ENCODE results near the gene SEPTIN11.

The SEPTIN11 gene

DNA sequence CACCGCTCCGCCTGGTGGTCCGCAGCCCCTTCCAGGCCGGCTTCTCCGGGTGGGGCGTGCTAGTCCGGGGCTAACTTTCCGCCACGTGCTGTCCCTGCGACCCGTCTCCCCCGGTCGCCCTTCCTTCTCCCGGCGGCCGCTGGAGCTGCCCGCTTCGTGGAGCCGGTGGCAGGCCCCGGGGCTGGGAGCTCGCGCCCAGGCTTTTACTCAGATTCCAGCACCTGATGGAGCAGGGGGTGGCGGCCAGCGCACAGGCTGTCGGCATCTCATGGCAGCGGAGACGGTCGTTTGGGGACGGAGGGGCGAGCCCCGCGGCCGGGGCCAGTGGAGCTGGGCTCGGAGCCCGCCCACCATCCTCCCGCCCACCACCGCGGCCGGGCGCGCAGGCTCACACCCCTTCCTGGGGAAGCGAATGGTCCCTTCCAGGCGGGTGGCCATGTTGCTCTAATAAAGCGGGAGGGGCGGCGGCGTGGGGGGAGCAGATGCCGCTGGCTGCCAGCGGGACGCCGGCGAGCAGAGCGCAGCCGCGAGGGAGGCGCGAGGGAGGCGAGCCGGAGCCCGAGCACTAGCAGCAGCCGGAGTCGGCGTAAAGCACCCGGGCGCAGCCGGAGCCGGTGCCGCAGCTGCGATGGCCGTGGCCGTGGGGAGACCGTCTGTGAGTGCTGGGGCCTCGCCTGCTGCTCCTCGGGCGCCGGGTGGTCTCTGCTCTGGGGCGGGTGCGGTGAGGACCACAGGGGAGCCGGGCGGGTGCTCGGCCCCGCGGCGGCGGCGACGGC, at the start of gene SEPTIN11:
SEPTIN11 (plus strand) TSS at position 477 of the 776 bp plus-strand sequence; CDS start at position 629, 152 bp downstream.
- peak; percentile 83 for DNase-seq

DNA sequence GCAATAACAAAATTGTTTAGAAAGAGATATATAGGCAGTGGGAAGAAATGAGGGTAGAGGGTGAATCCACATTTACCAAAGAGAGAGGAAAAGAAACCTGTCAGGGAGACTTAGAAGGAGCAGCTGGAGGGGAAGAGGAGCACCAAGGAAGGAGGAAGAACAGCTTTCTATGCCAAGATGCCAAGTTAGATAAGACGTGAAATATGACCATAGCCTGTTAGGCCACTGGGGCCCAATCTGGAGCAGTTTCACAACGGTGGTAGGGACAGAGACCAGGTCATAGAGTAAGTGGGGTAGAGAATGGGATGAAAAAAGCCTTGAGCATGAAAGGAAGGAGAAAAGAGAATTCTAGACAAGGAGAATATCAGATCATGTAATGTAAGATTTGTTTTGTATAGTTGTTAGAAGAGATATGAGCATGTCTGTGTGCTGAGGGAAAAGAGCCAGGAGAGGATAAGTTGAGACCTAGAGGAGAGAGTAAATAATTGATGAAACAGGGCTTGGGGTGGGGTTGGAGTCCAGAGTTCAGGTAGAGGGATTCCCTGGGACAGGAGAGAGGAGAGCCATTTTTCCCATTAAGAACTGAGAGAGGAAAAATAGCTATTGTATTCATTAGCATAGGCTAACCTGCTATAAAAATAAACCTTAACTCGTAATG, 47.2 kb upstream of the SEPTIN11 start:
- DNase-seq, result no peak

DNA sequence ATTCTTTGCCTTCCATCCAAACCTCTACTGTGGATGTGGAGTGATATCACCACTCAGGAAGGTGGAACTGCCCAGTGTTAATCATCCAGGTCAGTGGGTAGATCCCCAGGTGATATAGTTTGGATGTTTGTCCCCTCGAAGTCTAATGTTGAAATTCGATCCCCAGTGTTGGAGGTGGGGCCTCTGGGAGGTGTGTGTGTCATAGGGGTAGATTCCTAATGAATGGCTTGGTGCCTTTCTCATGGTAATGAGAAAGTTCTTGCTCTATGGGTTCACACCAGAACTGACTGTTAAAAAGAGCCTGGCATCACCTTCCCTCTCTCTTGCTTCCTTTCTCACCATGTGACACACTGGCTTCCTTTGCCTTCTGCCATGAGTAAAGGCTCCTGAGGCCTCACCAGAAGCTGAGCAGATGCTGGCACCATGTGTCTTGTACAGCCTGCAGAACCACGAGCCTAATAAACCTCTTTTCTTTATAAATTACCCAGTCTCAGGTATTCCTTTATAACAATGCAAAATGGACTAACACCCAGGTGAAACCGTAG, 44.8 kb upstream of the SEPTIN11 start:
- DNase-seq, result no peak

DNA sequence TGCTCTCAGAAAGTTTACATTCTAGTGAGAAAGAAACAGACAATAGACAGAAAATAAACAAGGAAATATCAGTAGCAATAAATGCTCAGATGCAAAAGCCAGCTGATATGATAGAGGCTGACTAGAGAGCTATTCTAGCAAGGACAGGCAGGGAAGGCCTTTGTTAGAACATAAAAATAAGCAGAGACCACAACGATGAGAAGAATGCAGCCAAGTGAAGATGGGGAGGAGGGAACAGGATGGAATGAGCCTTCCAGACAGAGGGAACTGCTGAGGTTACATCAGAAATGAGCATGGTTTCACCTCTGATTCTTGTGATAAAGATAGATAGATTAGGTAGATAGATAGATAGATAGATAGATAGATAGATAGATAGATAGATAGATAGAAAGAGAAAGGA, 44.0 kb upstream of the SEPTIN11 start:
- DNase-seq, result no peak

DNA sequence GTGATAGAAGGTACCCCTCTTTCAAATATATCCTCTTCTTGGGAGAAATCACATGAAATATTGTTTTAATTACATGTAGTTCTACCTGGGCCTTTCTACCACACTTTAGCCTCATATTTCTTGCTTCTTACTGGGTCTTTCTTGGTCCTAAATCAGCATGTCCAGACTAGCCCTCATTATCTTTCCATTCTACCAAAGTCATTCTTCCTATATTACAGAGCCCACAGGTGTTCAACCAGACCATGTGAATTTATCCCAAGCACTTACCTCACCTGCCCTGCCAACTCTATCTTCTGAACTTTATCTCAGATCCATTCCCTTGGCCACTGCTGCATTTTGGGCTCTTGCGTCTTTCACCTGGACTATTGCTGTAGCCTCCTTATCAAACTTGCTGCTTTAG, 39.8 kb upstream of the SEPTIN11 start:
- no peak for DNase-seq

DNA sequence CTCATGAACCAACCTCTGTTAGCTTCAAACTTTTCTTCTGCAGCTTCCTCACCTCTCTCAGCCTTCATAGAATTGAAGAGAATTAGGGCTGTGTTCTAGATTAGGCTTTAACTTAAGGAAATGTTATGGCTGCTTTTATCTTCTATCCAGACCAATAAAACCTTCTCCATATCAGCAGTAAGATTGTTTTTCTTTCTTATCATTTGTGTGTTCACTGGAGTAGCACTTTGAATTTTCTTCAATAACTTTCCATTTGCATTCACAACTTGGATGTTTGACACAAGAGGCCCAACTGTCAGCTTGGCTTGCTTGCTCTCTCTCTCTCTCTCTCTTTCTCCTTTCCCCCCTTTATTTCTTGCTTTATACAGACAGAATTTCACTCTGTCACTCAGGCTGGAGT, 28.8 kb upstream of the SEPTIN11 start:
- DNase-seq, result no peak

DNA sequence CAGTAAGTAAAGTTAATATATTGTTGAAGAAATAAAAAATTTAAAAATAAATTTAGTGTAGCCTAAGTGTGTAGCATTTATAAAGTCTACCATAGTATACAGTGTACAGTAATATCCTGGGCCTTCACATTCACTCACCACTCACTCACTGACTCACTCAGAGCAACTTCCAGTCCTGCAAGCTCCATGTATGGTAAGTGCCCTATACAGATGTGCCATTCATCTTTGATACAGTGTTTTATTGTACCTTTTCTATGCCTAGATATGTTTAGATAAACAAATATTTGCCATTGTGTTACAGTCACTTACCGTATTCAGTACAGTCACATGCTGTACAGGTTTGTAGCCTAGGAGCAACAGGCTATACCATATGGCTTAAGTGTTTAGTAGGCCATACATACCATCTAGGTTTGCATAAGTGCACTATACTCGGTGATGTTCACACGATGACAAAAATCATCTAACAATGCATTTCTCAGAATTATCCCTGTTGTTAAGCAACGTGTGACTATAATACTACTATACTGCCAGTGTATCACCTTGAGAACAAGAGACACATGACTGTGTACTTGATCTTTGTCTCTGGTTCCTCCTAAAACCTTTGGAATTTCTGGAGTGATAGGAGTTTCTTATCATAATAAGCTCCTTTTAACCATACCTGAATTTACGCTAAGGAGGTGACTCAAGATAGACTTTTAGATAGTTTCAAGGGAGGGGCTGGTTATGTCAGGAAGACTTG, 25.8 kb upstream of the SEPTIN11 start:
- no peak for DNase-seq

DNA sequence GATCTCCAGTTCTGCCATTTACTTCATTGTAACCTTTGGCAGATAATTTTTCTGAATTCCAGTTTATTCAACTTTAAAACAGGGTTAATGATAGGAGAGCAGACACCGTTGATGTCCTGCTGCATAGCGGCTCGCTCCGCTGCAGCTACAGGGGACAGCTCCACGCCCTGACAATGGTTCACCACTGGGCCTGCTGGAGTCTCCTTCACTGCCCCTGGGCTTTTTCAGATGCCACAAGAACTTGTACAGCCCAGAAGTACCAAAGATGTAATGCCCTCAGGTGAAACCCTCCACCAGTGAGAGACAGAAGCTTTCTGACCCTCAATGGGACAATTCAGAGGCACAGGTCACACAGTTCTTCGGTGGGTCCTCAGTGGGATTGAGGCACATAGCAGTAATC, 22.7 kb upstream of the SEPTIN11 start:
- DNase-seq, result no peak

DNA sequence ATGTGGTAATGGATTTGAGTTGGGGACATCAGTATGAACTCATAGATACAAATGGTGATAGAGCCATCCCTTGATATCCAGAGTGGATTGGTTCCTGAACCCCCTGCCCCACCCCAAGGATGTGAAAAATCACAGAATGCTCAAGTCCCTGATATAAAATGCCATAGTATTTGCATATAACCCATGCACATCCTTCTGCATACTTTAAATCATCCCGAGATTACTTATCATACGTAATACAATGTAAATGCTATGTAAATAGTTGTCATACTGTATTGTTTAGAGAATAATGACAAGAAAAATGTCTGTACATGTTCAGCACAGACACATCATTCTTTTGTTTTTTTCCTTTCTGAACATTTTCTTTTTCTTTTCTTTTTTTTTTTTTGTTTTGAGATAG, 18.9 kb upstream of the SEPTIN11 start:
- DNase-seq, result no peak

DNA sequence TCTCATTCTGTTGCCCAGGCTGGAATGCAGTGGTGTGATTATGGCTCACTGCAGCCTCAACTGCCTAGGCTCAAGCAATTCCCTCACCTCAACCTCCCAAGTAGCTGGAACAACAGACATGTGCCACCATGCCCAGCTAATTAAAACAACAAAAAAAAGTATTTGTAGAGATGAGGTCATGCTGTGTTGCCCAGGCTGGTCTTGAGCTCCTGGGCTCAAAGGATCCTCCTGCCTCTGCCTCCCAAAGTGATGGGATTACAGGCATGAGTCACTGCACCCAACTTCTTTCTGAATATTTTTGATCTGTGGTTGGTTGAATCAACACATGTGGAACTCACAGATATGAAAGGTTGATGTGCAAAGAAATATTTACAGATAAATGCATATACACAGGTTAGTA, 18.5 kb upstream of the SEPTIN11 start:
- DNase-seq, result no peak

DNA sequence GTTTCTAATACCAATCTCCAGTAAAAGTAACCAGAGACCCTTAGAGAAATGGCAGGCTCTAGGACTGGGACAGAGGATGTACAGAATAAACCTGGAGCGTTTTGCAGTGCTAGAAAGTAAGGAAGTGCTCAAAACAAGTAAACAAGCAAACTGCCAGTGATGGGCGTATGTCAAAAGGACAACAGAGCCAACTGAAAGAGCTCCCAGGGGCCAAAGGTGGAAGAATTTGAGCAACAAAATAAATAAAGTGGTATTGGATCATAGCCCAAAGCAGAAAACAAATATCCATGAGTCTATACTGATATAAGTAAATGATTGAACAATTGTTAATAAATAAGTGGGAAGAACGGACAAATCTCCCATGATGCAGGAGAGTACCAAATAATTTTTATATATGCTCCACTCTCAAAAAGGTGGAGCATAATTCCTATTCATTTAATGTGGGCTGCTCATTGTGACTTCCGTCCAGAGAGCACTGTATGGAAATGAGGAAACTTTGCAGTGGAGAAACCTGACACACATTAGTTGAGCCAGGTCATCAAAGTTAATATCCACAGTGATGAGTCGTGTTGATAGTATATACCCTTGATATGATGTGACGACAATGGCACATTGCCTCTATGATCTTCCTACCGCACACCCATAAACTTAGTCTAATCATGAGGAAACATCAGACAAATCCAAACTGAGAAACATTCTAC, 17.8 kb upstream of the SEPTIN11 start:
- no peak for DNase-seq

DNA sequence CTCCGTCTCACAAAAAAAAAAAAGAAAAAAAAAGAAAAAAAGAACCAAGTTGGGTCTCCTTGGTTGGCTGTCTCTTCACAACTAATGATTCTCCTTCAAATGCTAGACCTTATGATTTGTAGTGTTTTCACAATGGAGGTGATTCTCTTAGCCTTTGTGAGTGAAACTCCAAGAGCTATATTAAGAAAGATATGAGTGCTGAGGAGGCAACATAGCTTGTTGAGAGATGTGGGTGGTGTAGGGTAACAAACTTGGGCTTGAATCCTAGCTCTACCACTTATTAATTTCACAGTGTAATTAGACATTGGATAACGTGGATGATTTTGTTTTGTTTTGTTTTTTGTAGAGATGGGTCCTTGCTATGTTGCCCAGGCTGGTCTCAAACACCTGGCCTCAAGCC, 10.4 kb upstream of the SEPTIN11 start:
- DNase-seq, result no peak

DNA sequence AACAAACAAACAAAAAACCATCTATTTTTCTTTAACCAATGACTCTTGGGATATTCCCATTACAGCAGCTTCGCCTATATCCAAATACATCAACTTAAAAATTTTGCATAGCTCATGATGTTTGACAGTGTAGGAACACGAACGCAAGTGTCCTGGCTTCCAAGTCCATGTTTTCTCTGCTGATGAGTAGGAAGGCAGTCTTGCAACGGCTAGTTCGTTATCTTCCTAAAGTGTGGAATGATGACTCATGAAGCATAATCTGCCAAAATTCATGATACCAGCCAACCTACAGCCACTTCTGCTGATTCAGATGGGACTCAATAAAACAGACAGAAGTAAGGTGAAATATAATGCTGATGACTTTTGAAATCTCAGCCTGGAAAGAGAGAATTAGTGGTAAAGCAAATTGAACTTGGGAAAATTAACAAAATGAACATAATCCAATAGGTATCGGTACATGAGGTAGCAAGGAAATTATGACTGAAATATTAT, 6.4 kb upstream of the SEPTIN11 start:
- no peak for DNase-seq

DNA sequence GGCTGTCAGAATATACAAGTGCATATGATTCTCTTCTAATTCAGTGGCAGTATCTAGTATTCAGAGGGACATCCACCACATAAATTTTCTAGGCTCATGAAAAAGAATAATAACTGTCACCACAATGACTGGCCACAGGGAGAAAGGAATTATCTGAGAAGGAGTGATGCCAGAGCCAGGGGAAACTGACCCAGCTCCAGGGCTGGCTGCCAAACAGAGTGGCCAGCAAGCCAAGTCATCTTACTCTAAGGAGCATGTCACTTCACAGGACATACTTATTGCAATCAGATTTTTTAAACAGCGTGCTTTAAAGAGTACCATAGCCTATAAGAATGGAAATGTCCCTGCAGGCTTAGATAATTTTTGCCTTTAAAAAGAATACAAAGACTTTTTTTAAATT, 5.8 kb upstream of the SEPTIN11 start:
- DNase-seq, result no peak

DNA sequence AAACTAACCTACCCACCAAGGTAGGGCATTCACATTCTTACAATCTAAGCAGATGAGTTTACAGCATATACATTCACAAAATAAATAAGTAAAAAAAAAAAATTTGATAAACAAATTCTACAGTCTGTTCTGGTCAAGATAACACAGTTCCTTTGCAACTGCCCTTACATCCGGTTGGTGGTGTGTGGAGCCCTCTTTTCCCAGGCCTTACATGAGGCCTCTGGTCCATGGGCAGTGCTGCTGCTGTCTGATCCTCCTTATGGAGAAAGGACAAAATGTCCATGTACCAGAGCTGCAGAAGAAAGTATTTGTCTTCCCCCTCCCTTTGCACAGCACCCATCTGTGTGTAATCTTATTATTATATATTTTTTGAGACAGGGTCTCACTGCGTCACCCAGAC, 2.2 kb upstream of the SEPTIN11 start:
- DNase-seq, result no peak

DNA sequence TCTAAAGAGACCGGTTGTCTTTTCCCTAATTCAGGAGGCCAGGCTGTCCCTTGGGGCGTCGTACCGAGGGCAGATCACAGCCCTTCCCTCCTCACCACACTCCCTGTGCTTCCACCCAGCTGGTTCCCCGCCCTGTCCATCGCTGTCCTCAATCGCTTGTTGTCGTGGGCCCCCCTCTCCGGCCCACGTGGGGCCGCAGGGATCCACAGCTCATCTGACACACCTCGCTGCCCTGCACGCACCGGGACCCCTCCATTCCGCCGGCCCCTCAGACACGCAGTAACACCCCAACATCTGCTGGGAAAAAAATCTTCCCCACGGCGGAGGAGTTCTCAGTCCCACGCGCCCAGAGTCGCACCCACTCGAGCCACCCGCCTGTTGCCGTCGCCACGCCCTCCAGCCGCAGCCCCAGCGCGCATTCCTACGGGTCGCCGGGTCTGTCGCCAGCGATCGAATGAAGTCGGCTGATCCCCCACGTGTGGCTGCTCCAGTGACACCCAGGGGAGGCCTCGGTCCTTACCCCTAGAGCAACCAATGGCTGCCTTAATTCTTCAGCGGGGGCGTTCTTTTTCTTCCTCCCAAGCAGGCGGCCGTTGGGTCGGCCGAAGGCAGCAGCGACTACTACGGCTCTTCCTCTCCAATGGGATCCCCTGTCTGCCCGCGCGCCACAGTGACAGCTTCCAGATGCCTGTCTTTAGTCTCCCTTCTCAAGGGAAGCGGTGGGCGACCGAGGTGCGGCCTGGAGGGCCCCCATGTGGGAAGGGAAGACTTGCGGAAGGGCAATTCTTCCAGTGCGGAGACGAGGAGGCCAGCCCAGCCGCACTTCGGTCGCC, 893 bp upstream of the SEPTIN11 start:
- peak; percentile 64 for DNase-seq

DNA sequence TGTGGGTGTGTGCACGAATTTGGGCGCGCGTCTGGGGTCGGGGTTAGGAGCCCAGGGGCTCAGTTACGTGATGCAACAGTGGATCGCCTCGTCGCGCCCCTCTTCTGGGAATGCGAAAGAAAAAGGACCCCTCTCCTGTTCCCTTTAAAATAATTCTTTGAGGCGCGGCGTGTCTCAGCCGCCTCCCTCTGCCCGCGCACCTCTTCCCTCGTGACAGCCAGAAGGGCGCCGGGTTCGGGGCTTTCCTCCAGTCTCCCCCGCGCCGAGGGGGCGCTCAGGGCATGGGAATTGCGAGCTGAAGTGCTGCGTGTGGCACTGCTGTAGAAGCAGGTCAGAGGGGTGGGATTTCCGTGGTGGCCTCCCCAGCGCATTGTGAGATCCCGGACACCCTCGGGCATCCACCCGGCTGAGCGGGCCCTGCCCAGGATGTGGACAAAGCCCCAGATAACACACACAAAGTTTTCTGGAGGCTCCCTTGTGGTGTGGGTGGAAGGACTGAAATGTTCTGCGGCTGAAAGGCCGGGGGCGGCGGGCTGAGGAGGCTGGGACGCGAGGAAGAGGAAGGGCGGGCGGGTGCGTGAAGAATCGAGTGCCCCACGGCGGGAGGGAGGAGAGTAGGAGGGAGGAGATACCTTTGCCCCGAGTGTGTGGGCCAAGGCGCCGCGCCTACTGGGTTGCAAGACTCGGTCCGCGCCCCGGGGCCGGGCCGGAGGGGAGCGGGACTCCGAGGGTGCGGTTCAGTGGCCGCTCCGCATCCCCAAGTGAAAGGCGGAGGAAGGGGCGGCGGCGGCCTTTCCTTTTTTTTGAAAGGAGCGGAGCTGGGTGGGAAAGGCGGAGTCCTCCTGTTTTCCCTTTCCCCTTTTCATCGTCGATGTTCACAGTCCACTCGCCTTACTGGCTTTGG, 752 bp downstream of the SEPTIN11 start:
- DNase-seq, result peak; percentile 58

DNA sequence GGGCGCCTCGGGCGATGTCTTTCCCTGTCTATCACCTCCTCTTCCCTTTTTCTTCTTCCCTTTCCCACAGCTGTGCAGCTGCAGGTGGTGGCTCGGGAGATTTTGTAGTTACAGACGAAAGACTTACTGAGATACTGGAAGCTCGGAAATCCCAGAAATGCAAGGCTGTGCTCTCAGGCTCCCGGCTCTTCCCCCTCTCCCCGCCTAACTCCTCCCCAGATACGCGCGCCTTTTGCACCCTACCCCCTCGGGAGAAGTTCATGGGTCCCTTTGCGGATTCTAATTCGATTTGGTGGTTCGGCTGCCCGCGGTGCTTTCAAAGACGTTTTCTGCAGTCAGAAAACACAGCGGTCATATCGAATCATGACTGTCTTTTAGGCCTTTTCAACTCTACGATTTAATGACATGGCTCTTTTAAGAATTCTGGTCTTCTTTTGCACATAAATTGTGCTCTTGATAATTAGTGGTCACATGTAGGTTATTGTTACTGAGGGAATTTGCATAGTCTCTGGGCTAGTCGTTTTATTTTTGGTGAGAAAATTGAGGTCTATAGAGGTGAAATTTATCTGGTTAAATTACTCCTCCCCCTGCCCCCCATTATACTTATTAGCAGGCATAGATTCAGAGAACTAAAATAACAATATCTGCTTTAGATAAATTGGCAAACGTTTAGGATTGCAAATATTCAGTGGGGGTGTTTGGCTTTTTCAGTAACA, 1.6 kb downstream of the SEPTIN11 start:
- DNase-seq, result peak; percentile 13

DNA sequence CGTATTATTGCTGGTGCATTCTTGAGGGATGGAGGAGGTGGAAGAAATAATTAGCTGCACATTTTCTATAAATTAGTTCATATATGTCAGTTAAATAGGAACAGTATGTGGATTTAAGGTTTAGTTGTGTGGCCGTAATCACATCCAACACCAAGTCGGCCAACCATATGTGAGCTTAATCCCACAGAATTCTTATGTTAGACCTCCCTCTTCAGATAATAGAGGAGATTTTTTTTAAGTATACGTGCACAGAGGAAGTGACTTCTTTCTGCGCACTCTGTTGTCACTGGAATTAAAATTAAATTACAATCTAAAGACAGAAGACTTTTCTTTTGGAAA, 2.1 kb downstream of the SEPTIN11 start:
- DNase-seq, result no peak

DNA sequence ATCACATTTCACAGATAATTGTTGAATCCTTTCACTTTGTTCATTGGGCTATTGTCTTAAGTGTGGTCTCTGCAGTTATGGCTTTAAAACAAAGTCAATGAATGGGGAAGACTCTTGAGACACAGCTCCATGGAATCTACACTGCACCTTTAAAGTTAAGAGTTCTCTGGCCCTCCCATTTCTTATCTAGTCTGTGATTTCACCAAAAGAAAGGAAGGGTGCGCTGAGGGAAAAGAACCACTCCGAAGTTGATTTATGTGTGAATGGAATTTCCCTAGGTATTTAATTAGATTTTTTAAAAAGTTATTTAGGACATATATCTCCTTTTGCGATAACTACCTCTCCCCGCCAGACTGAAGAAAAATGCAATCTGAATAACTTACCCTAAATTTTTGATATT, 2.5 kb downstream of the SEPTIN11 start:
- DNase-seq, result no peak

Measured in activated CD4-positive, alpha-beta T cell treated with anti-CD3 and anti-CD28 coated beads for 48 hours (primary cell).